ENCODE measurements around the gene FAM216B.
"Not testable (repeated sequence)": the region's sequence is repeated elsewhere in the genome, so short reads cannot be mapped to it uniquely, and the experiment has no call there.

The FAM216B gene

GRCh38 chr13:42788601-42789000 is 7.2 kb downstream of the FAM216B start:
- no peak for DNase-seq

- DNase-seq, result no peak
Observed at GRCh38 chr13:42792154-42792553, 10.8 kb downstream of the FAM216B start.

GRCh38 chr13:42794577-42795275 is 13.3 kb downstream of the FAM216B start:
- no peak for DNase-seq

GRCh38 chr13:42795666-42796065 is 14.3 kb downstream of the FAM216B start:
- no peak for DNase-seq

- DNase-seq, result no peak
Observed at GRCh38 chr13:42796747-42797356, 15.5 kb downstream of the FAM216B start.

GRCh38 chr13:42798118-42798517 is 16.7 kb downstream of the FAM216B start:
- no peak for DNase-seq

GRCh38 chr13:42800109-42800643 is 18.8 kb downstream of the FAM216B start:
- no peak for DNase-seq

- no peak for DNase-seq
Observed at GRCh38 chr13:42803563-42804204, 22.3 kb downstream of the FAM216B start.

- DNase-seq, result no peak
Observed at GRCh38 chr13:42804244-42804874, 23.0 kb downstream of the FAM216B start.

GRCh38 chr13:42807241-42807640 is 25.9 kb downstream of the FAM216B start:
- no peak for DNase-seq

- DNase-seq, result no peak
Observed at GRCh38 chr13:42807866-42808265, 26.5 kb downstream of the FAM216B start.

GRCh38 chr13:42808341-42808940 is 27.1 kb downstream of the FAM216B start:
- DNase-seq, result no peak

- DNase-seq, result no peak
Observed at GRCh38 chr13:42812316-42812715, 30.9 kb downstream of the FAM216B start.

- no peak for DNase-seq
Observed at GRCh38 chr13:42814868-42815267, 33.5 kb downstream of the FAM216B start.

- DNase-seq, result no peak
Observed at GRCh38 chr13:42815681-42816080, 34.3 kb downstream of the FAM216B start.

GRCh38 chr13:42816538-42816937 is 35.2 kb downstream of the FAM216B start:
- DNase-seq, result no peak

GRCh38 chr13:42819687-42820086 is 38.3 kb downstream of the FAM216B start:
- DNase-seq, result not testable (repeated sequence)

- DNase-seq, result no peak
Observed at GRCh38 chr13:42820451-42820850, 39.1 kb downstream of the FAM216B start.

GRCh38 chr13:42821437-42821836 is 40.1 kb downstream of the FAM216B start:
- no peak for DNase-seq

GRCh38 chr13:42832341-42833096 is 51.1 kb downstream of the FAM216B start:
- no peak for DNase-seq

- DNase-seq, result no peak
Observed at GRCh38 chr13:42834946-42835345, 53.6 kb downstream of the FAM216B start.
